GM19452 (cell line): ENCODE measurements around the gene NCBP1.
"Not testable (repeated sequence)": the region's sequence is repeated elsewhere in the genome, so short reads cannot be mapped to it uniquely, and the experiment has no call there.

Experiments used
- ATAC-seq: cut with Tn5 transposase; IDR thresholded peaks from one replicate; pipeline ENCODE4 v1.9.1; 2021; ENCODE audit not compliant: unreplicated experiment

Gene NCBP1

DNA sequence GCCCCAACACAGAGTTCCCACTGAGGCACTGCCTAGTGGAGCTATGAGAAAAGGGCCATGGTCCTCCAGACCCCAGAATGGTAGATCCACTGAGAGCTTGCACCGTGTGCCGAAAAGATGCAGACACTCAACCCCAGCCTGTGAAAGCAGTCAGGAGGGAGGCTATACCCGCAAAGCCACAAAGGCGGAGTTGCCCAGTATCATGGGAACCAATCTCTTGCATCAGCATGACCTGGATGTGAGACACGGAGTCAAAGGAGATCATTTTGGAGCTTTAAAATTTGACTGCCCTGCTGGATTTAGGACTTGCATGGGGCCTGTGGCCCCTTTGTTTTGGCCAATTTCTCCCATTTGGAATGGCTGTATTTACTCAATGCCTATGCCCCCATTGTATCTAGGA, 11.1 kb upstream of the NCBP1 start:
- ATAC-seq = not testable (repeated sequence)

DNA sequence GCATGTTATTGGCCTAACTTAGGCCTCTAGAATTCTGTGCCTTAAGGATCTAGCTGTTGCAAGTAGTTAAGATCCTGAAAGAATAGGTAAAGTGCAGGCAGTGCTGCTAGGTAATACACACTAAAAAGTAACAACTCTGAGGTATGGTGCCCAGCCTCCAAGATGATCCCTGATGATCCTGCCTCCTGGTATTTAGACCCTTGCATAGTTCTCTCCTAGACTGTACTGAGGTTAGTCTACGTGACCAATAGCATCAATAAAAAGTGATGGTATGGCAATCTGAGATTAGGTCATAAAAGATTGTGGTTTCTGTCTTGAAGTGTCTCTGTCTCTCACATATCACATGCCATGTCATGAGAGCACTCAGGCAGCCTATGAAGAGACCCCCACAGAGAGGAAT, 9.7 kb upstream of the NCBP1 start:
- no peak for ATAC-seq

DNA sequence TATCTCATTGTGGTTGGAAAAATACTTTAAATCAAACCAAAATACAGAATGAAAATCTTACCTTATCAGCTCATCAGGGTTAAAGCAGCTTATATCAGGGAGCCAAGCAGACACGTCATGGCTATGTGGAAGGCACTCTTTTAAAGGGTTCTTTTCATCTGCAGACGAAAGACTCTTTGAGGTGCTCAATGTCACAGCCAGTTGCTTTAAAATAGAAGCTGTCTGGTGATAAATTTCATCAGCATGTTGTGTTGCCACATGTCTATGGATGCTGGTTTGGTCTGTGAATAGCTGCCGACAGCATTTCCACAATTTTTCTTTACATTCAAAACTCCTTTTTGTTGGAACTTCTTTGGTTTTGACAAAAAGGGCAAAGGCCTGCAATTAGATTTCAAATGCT, 8.0 kb upstream of the NCBP1 start:
- no peak for ATAC-seq

DNA sequence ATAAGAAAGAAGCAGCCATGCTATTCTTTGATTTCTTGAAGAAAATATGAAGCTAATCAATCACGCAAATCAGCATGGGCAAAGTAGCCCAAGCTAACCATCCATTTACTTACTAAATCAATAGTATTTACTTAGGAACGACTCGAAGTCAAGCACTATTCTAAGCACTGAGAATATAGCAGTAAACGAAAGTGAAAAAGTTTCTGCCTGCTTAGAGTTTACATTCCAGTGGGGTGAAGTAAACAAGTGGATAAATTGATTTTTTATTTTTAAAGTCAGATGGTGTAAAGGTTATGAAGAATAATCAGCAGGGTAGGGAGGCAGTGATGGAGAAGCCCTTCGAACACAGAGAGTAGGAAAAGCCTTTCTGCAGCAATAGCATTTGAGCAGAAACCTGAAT, 6.0 kb upstream of the NCBP1 start:
- ATAC-seq = no peak

DNA sequence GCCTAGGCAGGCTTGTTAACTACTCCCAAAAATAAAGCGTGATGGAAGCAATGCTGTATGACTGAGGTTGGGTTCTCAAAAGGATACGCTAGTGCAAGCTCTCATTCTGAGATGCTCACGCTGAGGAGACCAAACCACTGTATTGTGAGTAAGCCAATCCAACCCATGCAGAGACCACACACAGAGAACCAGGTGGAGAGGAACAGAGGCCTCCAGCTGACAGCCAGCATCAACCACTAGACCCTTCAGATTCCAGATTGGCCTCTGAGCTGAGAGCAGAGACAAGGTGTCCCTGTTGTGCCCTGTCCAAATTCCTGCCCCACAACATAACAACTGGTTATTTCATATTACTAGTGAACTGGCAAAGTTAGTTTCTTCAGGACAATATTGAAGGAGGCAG, 5.0 kb upstream of the NCBP1 start:
- ATAC-seq = no peak

DNA sequence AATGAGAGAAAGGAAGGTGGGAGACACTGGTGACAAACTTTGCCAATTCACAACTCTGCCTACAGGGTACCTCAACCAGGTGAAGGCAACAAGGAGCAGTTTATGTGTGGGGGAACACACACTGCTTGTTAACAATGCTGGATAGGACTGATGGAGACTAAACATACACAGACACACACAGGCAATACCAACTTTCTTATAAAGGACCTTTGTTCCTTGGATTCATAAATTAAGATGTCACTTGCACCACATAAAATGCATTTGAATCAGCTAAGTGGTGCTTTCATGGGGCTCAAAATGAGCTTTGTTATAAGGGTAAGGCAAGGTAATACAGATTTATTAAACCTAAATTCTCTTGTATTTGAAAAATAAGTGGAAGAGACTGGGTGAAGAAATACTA, 4.5 kb upstream of the NCBP1 start:
- ATAC-seq = no peak

DNA sequence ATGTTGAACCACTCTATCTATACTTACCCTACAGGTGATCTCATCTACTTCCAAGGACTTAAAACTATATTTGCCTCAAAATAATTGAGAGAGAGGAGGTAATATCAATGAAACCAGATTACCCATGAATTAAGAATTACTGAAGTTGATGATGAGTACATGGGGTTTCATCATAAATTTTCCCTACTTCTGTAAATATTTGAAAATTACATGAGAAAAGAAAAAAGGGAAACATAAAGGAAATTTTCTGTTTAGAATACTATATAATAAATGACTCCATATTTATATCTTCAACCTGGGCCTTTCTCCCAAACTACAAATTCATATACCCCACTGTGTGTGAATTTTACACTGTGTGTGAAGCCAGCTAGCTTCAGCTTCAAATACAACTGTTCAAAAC, 3.0 kb upstream of the NCBP1 start:
- no peak for ATAC-seq

DNA sequence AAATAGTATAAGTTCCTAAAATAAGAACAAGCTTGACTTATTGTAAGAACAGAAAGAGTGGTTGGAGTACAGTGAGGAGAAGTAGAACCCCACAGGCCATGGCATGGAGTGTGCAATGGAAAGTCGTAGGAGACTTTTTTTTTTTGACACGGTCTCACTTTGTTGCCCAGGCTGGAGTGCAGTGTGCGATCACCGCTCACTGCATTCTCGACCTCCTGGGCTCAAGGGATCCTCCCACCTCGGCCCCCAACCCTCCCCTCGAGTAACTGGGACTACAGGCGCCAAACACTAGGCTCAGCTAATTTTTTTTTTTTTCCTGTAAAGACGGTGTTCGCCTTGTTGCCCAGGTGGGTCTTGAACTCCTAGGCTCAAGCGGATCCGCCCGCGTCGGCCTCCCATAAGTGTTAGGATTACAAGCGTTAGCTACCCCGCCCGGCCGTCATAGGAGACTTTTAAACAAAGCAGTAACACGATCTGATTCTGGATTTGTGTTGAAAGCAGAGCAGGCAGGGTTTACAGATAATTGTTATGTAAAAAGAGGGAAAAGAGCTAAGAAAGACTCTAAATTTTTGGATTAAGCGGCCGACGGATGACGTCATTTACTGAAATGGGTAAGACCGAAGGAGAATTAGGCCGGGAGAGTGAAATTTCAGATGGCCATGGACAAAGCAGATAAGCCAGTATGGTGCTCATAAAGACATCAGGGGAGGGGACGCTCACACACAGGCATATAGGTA, 1.2 kb upstream of the NCBP1 start:
- ATAC-seq = peak; percentile 7

DNA sequence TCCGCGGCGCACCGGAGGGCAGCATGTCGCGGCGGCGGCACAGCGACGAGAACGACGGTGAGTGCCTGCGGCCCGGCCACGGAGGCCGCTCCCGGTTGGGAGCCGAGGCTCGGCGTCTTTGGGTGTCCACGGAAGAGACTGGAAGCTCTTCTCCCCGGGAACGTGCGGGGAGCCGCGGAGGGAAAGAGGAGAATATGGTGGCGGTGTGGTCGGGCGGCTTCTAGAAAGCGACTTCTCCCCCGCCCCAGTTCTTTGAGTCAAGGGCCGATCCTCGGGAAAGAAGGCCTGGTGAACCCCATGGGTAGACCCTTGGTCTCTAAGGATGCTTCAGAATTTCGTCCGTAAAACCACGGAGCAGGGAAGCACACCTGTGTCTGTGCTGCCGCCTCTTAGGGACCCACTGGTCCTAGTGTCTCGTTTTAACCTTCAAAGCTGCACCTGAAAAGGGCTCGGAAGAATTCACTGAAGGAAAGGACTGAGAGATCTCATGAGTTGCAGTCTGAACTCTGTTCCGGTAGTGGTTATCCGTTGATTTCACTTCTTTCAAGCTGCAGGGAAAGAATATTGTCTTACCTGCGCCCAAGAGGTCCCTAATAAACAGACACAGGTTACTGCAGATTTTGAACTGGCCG, 354 bp downstream of the NCBP1 start:
- ATAC-seq = no peak

DNA sequence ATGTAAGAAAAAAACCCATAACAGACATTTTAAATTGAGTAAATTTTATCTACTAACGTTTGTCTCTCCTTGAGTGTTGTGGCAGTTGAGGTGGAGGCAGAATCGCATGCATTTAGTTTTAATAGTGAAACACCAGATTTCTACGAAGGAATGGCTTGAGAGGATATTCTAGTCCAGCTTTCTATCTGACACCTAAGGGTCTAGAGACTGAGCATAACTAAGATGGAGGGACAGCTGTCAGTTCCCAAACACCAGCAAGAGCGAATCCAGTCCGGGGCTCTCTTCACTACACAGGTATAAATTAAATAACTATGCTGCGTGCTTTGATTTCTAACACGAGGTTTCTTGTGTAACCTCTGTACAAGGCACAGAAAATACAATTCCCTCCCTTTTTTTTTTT, 1.4 kb downstream of the NCBP1 start:
- ATAC-seq = no peak

DNA sequence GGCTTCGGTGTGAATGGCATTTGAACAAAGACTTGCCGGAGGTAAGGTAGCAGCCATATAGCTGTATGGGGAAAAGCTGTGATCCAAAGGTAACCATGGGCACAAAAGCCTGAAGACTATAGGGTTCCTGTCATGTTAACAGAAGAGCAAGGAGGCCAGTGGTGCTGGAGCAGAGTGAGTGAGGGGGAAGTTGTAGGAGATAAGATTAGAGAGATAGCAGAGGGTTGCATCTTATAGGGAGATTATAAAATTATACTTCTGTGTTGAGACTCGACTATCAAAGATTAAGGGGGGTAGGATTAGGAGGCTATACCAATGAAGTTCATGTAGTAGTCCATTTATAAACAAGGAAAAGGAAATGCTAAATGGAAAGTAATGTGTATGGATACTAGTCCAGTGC, 3.3 kb downstream of the NCBP1 start:
- ATAC-seq = no peak

DNA sequence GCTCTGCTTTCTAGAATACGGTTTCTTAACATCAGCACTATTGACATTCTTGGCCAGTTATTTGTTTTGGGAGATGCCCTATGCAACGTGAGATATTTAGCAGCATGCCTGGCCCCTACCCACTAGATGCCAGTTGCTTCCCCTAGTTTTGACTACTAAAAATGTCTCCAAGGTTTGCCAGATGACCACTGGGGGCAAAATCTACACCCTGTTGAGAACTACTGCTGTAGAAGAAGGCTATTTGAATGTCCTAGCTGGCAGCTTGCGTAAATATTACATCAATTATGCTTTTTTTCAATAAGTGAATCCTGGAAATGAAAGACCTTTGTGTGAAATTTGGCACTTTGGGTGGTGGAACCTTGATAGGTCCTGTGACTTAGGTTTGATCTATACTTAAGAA, 5.0 kb downstream of the NCBP1 start:
- no peak for ATAC-seq

DNA sequence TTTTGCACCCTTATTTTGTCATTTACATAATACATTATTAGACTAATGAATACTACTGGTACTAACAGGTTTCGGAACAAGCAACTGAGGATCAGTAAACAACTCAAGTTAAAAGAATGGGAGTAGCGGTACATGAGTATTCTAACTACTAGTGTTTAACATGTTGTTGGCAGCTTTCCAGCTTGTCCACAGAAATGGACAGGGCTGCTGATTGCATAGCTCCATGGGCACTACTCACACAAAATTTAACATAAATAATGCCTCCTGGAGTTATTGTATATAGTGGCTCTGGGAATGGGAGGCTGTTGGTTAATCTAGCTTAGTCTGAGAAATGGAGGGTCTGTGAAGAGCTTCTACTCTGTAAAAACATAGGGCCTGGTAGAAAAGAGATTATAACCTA, 6.7 kb downstream of the NCBP1 start:
- ATAC-seq = no peak

DNA sequence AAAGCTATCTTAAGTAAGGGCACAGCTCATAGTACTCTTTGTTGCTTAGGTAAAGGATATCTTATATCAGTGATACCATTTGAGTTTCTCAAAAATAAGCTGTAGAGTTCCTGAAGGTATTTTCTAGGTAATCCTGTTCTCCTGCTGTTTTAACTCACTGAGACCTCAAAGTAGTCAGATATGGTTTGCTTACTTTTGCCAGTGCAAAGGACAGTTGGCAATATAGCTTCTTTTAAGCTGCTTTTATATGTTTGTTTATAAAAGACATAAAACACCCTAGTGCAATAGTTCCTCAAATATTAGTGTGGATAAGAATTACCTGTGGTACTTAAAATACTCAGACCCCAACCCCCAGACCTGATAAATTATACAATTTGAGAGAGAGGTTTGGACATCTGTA, 12.1 kb downstream of the NCBP1 start:
- ATAC-seq = no peak

DNA sequence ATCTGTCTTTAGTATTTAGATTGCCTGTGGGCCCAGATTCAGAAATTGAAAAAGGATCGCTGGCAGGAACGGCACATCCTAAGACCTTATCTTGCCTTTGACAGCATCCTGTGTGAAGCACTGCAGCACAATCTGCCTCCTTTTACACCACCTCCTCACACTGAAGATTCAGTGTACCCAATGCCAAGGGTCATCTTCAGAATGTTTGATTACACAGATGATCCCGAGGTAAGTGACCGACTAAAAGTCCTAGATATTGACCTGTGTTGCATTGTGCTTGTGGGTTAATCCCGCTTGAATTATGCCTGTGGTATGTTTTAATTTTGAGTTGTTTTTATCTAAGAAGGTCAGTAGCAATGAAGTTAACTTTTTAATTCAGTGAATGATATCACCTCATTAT, 14.4 kb downstream of the NCBP1 start:
- no peak for ATAC-seq

DNA sequence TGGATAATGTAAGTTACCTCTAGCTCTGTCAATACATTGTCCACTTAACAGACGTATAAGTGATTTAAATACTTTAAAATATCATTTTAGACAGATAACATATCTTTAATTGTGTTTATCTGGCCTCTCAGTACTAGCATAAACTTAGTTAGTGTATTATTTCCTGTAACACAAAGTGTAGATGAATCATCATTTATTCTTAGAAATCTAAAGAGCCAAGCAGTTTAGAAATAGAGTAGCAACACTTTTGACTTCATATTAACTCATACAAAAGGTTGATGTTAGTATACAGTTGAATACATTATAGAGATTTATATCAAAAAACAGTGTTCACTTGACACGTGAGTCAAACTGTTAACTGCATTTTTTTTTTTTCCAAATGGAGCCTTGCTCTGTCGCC, 18.0 kb downstream of the NCBP1 start:
- ATAC-seq = no peak

DNA sequence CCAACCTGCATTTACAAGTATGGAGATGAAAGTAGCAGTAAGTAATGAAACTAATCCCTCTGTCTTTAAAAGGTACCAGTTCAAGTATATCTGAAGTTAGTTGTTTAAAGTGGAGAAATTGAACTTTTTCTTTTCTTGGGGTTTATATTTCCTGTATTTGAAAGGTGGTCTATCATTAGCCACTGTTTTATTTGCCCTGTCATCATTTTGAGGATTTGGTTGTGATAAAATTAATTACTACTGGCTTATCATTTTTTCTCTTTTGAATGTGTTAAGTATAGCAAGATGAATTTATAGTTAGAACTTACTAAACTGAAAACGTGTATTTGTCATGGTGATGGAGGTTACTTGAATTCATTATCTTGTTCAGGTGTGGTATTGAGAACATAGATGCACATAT, 25.1 kb downstream of the NCBP1 start:
- no peak for ATAC-seq

DNA sequence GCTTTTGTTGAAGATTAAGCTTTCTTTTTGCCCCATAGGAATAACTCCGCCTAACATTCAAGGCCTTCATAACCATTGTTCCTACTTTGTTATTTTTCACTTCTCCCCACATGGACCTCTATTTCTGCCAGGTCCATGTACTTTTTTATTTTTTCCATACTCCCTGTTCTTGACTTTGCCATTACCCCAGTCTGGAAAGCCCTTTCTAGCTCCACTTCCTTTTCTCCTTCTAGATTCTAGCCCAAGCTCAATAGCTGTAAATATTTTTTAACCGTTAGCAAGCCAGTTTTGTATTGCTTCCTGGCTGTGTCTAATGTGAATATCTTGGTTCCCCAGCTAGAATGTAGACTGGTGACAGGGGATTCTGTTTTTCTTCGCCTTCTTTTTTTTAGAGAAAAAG, 26.1 kb downstream of the NCBP1 start:
- ATAC-seq = no peak

DNA sequence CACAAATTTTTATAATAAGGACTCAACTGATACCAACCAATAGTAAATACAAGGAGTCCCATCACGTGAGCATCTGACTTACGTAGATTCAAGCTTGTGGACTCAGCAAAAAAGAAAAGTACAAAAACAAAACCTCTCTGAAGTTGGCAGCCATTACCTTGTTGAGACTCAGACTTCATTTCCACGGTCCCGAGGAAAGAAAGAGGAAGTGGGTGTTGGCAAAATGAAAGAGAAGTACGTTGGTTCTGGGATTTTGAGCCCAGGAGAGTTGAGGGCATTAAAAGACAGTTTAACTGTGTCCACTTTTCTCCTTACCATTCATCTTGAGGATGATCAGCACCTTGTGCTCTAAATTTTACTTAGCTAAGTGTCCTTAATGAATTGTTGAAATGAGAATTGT, 26.7 kb downstream of the NCBP1 start:
- ATAC-seq = no peak

DNA sequence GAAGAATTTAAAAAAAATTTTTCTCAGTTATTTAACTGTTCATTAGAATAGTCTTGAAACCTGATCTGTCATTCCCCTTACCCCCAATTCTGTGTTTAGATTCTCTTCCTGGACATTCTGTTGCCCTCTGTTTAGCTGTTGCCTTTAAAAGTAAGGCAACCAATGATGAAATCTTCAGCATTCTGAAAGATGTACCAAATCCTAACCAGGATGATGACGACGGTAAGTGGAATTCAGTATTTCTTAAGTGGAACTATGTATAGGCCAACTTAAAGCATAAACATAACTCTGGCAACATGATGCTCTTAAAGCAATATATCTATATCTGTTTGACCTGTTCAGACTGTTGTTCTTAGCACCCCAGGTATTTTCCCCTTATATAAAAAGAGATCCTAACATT, 27.2 kb downstream of the NCBP1 start:
- no peak for ATAC-seq

DNA sequence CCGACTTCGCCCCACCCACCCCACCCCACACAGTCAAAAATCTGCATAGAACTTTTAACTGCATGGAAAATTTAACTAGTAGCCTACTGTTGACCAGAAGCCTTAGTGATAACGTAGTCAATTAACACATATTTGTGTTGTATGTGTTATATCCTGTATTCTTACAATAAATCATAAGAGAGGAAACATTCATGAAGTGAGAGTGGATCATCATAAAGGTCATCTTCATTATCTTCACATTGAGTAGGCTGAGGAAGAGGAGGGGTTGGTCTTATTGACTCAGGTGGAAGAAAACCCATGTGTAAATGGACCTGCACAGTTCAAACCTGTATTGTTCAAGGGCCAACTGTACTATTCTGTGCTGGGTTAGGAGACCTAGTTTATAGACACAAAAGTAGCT, 32.1 kb downstream of the NCBP1 start:
- no peak for ATAC-seq

DNA sequence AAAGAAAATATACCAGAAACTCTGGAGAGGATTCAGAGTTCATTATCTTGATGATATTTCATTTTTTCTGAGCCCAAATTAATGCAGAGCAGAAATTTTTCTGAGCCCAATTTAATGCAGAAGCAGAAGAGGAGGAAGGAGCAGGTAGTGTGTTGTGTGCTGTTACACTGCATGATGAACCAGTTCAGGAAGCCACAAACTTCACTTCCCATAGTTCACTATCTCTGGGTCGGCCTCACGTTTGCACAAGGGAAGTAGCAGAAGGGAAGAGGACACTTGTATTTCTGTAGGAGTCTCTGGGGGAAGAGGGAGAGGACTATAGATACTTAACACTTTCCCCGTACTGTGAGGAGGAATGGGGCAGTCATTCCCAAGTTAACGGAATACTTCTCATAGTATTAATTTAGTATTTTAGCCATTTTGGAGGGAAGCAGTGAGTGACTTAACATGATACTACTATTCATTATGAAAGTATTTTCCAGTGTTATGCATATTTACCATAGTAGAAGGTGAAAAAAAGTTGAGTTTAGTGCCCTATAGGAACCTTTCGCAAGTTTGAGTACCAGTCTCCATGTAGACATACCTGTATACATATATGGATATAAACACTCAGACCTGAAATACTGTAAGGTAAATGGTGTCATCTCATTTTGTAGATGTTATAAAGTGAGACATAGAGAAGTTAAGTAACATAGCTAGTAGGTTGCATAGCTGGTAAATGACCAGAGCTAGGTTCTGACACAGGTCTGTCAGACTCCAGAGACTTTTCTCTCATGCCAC, 33.5 kb downstream of the NCBP1 start:
- ATAC-seq = no peak
